Fibroblast of the aortic adventitia (primary cell): ENCODE data around the gene MOCS3. TPM values are rescaled to one million over a fixed set of nuclear protein-coding genes. Genes with fewer than 3 reads are reported as not detected.

ENCODE experiments used
- DNase-seq: peaks from one replicate; pipeline ENCODE4 v3.0.0-alpha.2; 2010; ENCODE audit warnings: low read depth
- H3K4me3 ChIP-seq: 2 replicates; pipeline ENCODE4 v1.5.1; 2011; ENCODE audit warnings: low read depth, mild to moderate bottlenecking, control low read depth, low read length, moderate library complexity
- total RNA-seq: library from RNA; depleted of rRNA; stranded (reverse); fragments of >200 nt; gene quantifications from 2 replicates; pipeline ENCODE4 v1.2.3, GENCODE V29; 2012; ENCODE audit warnings: low replicate concordance
- TF ChIP-seq, protein P1 (sequence below): IDR thresholded peaks from 2 replicates; pipeline ENCODE4 v1.5.1; 2011; ENCODE audit warnings: mild to moderate bottlenecking, low read length, control low read depth, inconsistent platforms; ENCODE audit not compliant: insufficient read depth

The MOCS3 gene
- total RNA-seq, 1 donor = 7.9 TPM

DNA sequence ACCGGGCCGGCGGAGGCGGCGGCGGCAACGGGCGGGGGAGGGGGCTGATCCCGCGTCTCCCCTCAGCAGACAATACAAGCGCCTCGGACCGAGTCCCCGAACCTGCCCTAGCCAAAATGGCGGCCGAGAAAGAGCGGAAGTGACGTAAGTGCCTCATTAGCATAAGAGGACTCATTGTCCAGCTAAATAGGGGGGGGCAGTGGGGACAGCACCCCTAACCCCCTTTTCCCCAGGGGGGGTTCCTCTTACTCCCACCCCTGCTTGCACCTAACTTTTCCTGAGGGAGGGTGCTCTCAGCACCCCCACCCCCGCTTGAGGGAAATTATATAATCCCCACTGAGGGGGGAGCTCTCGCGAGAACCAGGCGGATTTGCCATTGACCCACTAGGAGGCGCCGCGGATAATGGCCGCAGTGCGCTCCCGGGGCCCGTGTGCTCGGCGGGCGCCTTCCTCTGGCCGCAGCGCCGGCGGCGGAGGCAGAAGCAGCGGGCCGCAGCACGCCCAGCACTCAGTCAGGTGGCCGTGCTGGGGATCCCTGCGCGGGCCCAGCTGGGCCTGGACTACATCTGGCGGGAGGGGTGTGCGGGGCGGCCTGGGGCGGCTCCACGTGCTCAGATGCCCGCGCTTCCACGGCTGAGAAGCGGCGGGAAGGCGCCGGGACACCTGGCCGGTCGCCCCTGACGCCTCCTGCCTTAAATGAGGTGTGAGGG lies 27.2 kb upstream of the MOCS3 start, which contains the start of gene ADNP:
TSS of gene ADNP (minus strand) at position 132 of the 710 bp plus-strand sequence. CDS start 27,441 bp downstream, outside the sequence.
- peak; percentile 92 for DNase-seq
- TF ChIP-seq, protein P1, sequence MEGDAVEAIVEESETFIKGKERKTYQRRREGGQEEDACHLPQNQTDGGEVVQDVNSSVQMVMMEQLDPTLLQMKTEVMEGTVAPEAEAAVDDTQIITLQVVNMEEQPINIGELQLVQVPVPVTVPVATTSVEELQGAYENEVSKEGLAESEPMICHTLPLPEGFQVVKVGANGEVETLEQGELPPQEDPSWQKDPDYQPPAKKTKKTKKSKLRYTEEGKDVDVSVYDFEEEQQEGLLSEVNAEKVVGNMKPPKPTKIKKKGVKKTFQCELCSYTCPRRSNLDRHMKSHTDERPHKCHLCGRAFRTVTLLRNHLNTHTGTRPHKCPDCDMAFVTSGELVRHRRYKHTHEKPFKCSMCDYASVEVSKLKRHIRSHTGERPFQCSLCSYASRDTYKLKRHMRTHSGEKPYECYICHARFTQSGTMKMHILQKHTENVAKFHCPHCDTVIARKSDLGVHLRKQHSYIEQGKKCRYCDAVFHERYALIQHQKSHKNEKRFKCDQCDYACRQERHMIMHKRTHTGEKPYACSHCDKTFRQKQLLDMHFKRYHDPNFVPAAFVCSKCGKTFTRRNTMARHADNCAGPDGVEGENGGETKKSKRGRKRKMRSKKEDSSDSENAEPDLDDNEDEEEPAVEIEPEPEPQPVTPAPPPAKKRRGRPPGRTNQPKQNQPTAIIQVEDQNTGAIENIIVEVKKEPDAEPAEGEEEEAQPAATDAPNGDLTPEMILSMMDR = peak; percentile 70
- peak within 1 kb of the TSS; percentile 69 for H3K4me3 ChIP-seq

DNA sequence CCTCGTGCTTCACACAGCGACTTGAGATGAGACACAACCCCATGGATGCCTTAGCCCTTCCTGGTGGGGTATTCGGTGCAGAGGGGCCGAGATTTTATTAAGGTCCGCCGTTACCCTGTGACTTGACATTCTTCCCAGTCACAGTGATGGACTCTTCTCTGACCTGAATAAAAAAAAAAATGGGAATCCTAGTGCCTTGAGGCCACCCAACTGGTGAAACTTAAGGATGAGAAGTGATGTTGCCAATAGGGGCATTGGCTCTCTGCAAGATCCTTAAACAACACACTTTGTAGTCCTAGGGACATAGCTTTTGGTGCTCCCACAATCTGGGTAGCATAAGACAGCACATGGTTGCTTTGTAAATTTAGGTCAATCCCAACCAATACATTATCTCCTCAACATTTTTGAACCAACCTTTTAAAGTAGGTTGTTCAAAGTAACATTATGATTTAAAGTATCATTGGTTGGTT lies 26.6 kb upstream of the MOCS3 start:
- peak overlapping the region; percentile 69 for H3K4me3 ChIP-seq
- no peak for DNase-seq

GRCh38 chr20:50932691-50933280 lies 25.8 kb upstream of the MOCS3 start:
- H3K4me3 ChIP-seq = no peak overlapping the region
- TF ChIP-seq, protein P1 = no peak
- DNase-seq = no peak

More for the DNA sequence above, 26.6 kb upstream of the MOCS3 start:
- TF ChIP-seq, protein P1 = no peak

DNA sequence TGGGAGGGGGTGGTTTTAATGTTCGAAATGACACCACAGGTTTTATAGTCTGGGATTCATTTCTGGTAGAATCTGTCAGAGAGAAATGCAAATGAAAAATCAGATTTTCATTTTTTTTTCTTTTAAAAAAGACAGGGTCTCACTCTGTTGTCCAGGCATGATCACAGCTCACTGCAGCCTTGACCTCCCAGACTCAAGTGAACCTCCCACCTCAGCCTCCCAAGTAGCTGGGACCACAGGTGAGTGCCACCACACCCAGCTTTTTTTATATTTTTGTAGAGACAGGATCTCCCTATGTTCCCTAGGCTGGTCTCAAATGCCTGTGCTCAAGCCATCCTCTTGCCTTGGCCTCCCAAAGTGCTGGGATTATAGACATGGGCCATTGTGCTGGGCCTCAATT lies 25.0 kb upstream of the MOCS3 start:
- TF ChIP-seq, protein P1 = no peak
- DNase-seq = no peak
- H3K4me3 ChIP-seq = no peak overlapping the region

- TF ChIP-seq, protein P1 = no peak
- no peak for DNase-seq
- no peak overlapping the region for H3K4me3 ChIP-seq
Observed at GRCh38 chr20:50943069-50943468, 15.5 kb upstream of the MOCS3 start.

- TF ChIP-seq, protein P1 = no peak
- no peak overlapping the region for H3K4me3 ChIP-seq
- no peak for DNase-seq
Observed at GRCh38 chr20:50948132-50948785, 10.4 kb upstream of the MOCS3 start.
